Keratinocyte (primary cell): ENCODE measurements around the gene POLR1B.

Source experiments
- EZH2 ChIP-seq: IDR thresholded peaks from one replicate; pipeline ENCODE4 v1.6.1; 2012; ENCODE audit warnings: inconsistent platforms, mild to moderate bottlenecking, low read length, moderate library complexity
- TF ChIP-seq, protein P1 (sequence below), 3 experiments: IDR thresholded peaks in 1 of 3; conservative IDR thresholded peaks in 1 of 3; optimal IDR thresholded peaks in 1 of 3; 2 replicates in 2 of 3; 3 replicates in 1 of 3; pipeline versions ENCODE3 to v1.5.1; 2011; ENCODE audit warnings: low read length in 3 of 3, mild to moderate bottlenecking in 3 of 3, moderate library complexity in 2 of 3, control low read depth in 1 of 3, inconsistent platforms in 1 of 3; ENCODE audit not compliant: insufficient read depth in 2 of 3; ENCODE audit errors: extremely low read depth in 1 of 3

DNA sequence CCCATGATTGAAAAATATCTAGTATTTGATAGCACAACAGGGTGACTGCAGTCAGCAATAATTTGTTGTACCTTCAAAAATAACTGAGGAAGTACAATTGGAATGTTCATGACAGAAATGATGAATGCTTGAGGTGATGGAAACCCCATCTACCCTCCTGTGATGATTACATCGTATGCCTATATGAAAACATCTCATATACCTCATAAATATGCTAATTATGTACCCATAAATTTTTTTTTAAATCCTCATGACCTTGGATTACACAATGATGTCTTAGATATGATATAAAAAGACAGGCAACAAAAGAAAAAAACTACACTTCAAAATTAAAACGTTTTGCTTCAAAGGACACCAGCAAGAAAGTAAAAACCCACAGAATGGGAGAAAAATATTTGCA is 1.4 kb upstream of the POLR1B start:
- TF ChIP-seq, protein P1, sequence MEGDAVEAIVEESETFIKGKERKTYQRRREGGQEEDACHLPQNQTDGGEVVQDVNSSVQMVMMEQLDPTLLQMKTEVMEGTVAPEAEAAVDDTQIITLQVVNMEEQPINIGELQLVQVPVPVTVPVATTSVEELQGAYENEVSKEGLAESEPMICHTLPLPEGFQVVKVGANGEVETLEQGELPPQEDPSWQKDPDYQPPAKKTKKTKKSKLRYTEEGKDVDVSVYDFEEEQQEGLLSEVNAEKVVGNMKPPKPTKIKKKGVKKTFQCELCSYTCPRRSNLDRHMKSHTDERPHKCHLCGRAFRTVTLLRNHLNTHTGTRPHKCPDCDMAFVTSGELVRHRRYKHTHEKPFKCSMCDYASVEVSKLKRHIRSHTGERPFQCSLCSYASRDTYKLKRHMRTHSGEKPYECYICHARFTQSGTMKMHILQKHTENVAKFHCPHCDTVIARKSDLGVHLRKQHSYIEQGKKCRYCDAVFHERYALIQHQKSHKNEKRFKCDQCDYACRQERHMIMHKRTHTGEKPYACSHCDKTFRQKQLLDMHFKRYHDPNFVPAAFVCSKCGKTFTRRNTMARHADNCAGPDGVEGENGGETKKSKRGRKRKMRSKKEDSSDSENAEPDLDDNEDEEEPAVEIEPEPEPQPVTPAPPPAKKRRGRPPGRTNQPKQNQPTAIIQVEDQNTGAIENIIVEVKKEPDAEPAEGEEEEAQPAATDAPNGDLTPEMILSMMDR (optimal IDR thresholded peaks at IDR 0.05 in 1 of 3, IDR thresholded peaks at IDR 0.05 in 1 of 3, conservative IDR thresholded peaks at IDR 0.05 in 1 of 3; ENCODE audit: extremely low read depth in 1 of 3, insufficient read depth in 2 of 3, low read length in 3 of 3): no peak
- no peak for TF ChIP-seq EZH2
